AG09319 (cell line): ENCODE results near the gene RCAN2.

Experiments used
- DNase-seq: peaks from one replicate; pipeline ENCODE4 v3.0.0-alpha.2; 2010; ENCODE audit warnings: low read depth; ENCODE audit errors: extremely low read depth
- CTCF ChIP-seq: IDR thresholded peaks from 2 replicates; pipeline ENCODE4 v1.5.1; 2011; ENCODE audit warnings: low read depth, mild to moderate bottlenecking, inconsistent platforms, low read length, moderate library complexity

The RCAN2 gene

GRCh38 chr6:46243754-46244153 lies 247.5 kb downstream of the RCAN2 start:
- no peak for TF ChIP-seq CTCF
- no peak for DNase-seq

- no peak for DNase-seq
- no peak for TF ChIP-seq CTCF
These were observed 248.3 kb downstream of the RCAN2 start for GRCh38 chr6:46242921-46243320.

- no peak for DNase-seq
- no peak for TF ChIP-seq CTCF
These were observed 250.2 kb downstream of the RCAN2 start for GRCh38 chr6:46240866-46241565.

- TF ChIP-seq CTCF = no peak
These were observed 254.5 kb downstream of the RCAN2 start for GRCh38 chr6:46236752-46237151.

GRCh38 chr6:46235242-46235641 lies 256.0 kb downstream of the RCAN2 start:
- TF ChIP-seq CTCF = no peak
- no peak for DNase-seq

More at GRCh38 chr6:46236752-46237151, 254.5 kb downstream of the RCAN2 start:
- no peak for DNase-seq

- TF ChIP-seq CTCF = no peak
- DNase-seq = no peak
These were observed 256.5 kb downstream of the RCAN2 start for GRCh38 chr6:46234700-46235099.

- DNase-seq = no peak
These were observed 257.1 kb downstream of the RCAN2 start for GRCh38 chr6:46234156-46234556.

More at GRCh38 chr6:46234156-46234556, 257.1 kb downstream of the RCAN2 start:
- no peak for TF ChIP-seq CTCF
